ENCODE results near the gene PDGFRA.
"Not testable (repeated sequence)": the region's sequence is repeated elsewhere in the genome, so short reads cannot be mapped to it uniquely, and the experiment has no call there.

PDGFRA gene

GRCh38 chr4:54227256-54228055, 1.6 kb upstream of the PDGFRA start:
- peak; percentile 66 for DNase-seq (ENCODE audit: low read depth, low spot score)

GRCh38 chr4:54228056-54228527, 1.0 kb upstream of the PDGFRA start:
- DNase-seq (ENCODE audit: low read depth, low spot score), result no peak

GRCh38 chr4:54228546-54228945, 547 bp upstream of the PDGFRA start:
- no peak for DNase-seq (ENCODE audit: low read depth, low spot score)

GRCh38 chr4:54229631-54230483, 764 bp downstream of the PDGFRA start:
- DNase-seq (ENCODE audit: low read depth, low spot score), result no peak

- no peak for DNase-seq (ENCODE audit: low read depth, low spot score)
Observed at GRCh38 chr4:54230484-54231418, 1.7 kb downstream of the PDGFRA start.

GRCh38 chr4:54231419-54231767, 2.3 kb downstream of the PDGFRA start:
- DNase-seq (ENCODE audit: low read depth, low spot score), result no peak

- no peak for DNase-seq (ENCODE audit: low read depth, low spot score)
Observed at GRCh38 chr4:54231768-54232688, 2.9 kb downstream of the PDGFRA start.

- peak; percentile 60 for DNase-seq (ENCODE audit: low read depth, low spot score)
Observed at GRCh38 chr4:54233277-54233696, 4.2 kb downstream of the PDGFRA start.

- DNase-seq (ENCODE audit: low read depth, low spot score), result no peak
Observed at GRCh38 chr4:54233697-54234496, 4.8 kb downstream of the PDGFRA start.

GRCh38 chr4:54234497-54235205, 5.6 kb downstream of the PDGFRA start:
- DNase-seq (ENCODE audit: low read depth, low spot score), result no peak

GRCh38 chr4:54236316-54236715, 7.2 kb downstream of the PDGFRA start:
- DNase-seq (ENCODE audit: low read depth, low spot score), result not testable (repeated sequence)

- no peak for DNase-seq (ENCODE audit: low read depth, low spot score)
Observed at GRCh38 chr4:54237770-54238169, 8.7 kb downstream of the PDGFRA start.

GRCh38 chr4:54238389-54238788, 9.3 kb downstream of the PDGFRA start:
- no peak for DNase-seq (ENCODE audit: low read depth, low spot score)

GRCh38 chr4:54241268-54241823, 12.3 kb downstream of the PDGFRA start:
- not testable (repeated sequence) for DNase-seq (ENCODE audit: low read depth, low spot score)

GRCh38 chr4:54243541-54243940, 14.4 kb downstream of the PDGFRA start:
- not testable (repeated sequence) for DNase-seq (ENCODE audit: low read depth, low spot score)

- DNase-seq (ENCODE audit: low read depth, low spot score), result not testable (repeated sequence)
Observed at GRCh38 chr4:54252312-54252711, 23.2 kb downstream of the PDGFRA start.

GRCh38 chr4:54254116-54254914, 25.2 kb downstream of the PDGFRA start:
- no peak for DNase-seq (ENCODE audit: low read depth, low spot score)

- DNase-seq (ENCODE audit: low read depth, low spot score), result no peak
Observed at GRCh38 chr4:54254915-54255246, 25.8 kb downstream of the PDGFRA start.

All from brain pericyte (primary cell).